Activated CD8-positive, alpha-beta T cell treated with anti-CD3 and anti-CD28 coated beads, Interleukin-2, amount 10 ng/mL, durations not matched to agents 7 days and 5 days (primary cell): Measurements from ENCODE around the gene TEX2. TPM values are rescaled to one million over a fixed set of nuclear protein-coding genes. Genes with fewer than 3 reads are reported as not detected.

ENCODE experiments used
- ATAC-seq: fragments of 150-1000 bp; cut with Tn5 transposase; one replicate; pipeline ENCODE4 v1.10.0; 2021; ENCODE audit warnings: moderate library complexity
- CTCF ChIA-PET: fragments of 350-600 bp; sonication (Branson Sonifier 250); formaldehyde crosslinking; loops from one replicate; lab custom pipeline; 2021; ENCODE audit warnings: antibody characterized with exemption; lab: Charles Lee
- POLR2A ChIA-PET: fragments of 350-600 bp; sonication (Branson Sonifier 250); formaldehyde crosslinking; loops from one replicate; lab custom pipeline; 2021; ENCODE audit warnings: antibody characterized with exemption; lab: Charles Lee
- DNase-seq: peaks from one replicate; pipeline ENCODE4 v3.0.0-alpha.2; 2020
- H3K27ac Mint-ChIP-seq: one replicate; pipeline ENCODE4 v1.8.0; 2021; ENCODE audit warnings: mild to moderate bottlenecking, mixed read lengths
- H3K27me3 Mint-ChIP-seq: one replicate; pipeline ENCODE4 v1.8.0; 2021; ENCODE audit warnings: low read depth, mixed read lengths
- H3K36me3 Mint-ChIP-seq: one replicate; pipeline ENCODE4 v1.8.0; 2021; ENCODE audit warnings: low read depth, mixed read lengths
- H3K4me1 Mint-ChIP-seq: one replicate; pipeline ENCODE4 v1.8.0; 2021; ENCODE audit warnings: low read depth, mixed read lengths
- H3K4me3 Mint-ChIP-seq: one replicate; pipeline ENCODE4 v1.8.0; 2021; ENCODE audit warnings: mild to moderate bottlenecking, mixed read lengths
- H3K9me3 Mint-ChIP-seq: one replicate; pipeline ENCODE4 v1.8.0; 2022; ENCODE audit warnings: mixed read lengths; ENCODE audit not compliant: insufficient read depth
- total RNA-seq, 2 experiments: library from RNA; stranded (reverse); gene quantifications; one replicate each; pipeline ENCODE4 v1.2.3, GENCODE V29; 2021

TEX2 gene
- total RNA-seq, 2 experiments from 2014 or later, result 16.1 to 16.2 TPM

DNA sequence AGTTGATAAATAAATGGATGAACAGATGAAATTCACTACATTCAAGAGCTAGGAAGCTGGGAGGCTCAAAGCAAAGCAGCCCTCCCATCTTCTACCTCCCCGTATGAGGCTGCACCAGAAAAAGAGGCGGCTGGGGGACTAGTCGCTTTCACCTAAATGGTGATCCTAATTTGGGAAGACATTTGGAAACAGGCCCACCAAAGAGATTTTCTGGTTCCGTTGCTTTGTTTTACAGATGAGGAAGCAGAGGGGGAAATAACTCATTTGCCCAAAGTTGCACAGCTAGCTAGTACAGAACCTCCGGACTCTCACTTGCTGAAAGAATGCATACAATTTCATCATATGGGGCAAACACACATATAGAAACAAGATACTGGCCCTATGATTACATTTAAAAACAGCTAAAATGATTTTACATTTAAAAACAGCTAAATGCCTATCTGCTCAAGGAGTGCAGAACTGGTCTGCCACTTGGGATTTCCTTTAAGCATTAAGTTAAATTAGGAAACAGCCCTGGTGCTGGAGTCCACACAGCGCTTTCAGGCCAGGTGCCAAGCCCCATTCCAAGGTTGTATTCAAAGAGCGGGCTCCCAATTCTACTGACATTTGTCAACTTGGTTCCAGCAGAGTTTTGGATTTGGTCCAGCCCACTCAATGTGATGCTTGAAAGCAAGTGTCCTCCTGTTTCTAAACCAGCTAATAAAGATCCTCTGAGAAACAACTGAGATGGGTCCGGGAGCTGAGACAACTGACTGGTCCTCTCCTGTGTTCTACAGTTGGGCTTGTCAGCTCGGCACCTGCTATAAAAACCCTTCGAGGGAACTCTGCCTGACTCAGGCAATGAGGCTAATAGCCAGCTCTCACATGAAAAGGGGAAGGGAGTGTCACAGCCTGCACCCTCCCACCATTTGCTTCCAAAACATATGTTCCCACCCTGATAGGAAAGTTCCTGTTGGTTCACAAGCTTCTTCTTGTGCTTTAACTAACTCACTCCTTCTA lies 144.8 kb downstream of the TEX2 start:
- ATAC-seq (no peak), DNase-seq (no peak)
- Mint-ChIP-seq H3K27me3 (no peaks in the 10 kb centered on the region), H3K4me1 (peaks cover 48% of the 10 kb centered on the region), H3K36me3 (peaks cover 23% of the 10 kb centered on the region), H3K9me3 (no peaks in the 10 kb centered on the region), H3K27ac (no peak overlapping the region), H3K4me3 (no peak overlapping the region)
- ChIA-PET CTCF (interaction anchor here (0.8 to 1.9 kb wide), 4 partner anchors 9 to 89 kb away, joined by 3 to 17 read pairs (median 6); partner anchors contain the start of gene ERN1), POLR2A (interaction anchor here (0.6 to 1.0 kb wide), 3 partner anchors 27 to 98 kb away, joined by 3 to 4 read pairs (median 4); partner anchors contain the start of gene ICAM2)

DNA sequence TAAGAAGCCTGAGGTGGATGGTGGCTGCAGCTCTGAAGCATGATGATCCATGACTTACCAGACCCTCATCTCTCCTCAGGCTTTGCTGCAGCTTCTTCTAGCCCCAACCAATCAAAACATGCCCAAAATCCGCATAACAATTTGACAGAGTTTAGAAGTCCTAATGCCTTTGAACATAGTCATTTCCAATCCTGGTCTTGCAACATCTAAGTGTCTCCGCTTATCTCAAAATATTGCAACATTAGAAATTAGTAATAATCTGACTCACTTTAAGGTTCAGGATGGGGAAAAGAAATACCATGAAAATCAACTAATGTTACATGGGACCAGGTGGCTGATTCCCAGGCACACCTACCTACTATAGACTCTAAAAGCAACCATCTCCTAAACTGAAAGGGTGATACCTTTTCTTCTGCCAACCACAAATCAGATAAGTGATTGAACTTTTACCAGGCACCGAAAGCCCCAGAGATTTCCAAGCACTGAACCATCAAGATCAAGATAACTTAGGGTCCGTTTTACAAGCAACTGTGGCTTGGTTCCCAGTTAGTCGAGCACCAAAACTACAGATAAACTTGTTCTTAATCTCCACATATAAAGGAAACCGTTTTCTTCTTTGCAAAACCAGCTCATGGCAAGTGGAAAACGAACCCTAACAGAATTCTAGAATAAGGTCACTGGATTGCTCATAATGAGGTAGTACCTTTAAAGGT lies 147.1 kb downstream of the TEX2 start:
- no peak for ATAC-seq
- peaks cover 31% of the 10 kb centered on the region for H3K4me1 Mint-ChIP-seq

DNA sequence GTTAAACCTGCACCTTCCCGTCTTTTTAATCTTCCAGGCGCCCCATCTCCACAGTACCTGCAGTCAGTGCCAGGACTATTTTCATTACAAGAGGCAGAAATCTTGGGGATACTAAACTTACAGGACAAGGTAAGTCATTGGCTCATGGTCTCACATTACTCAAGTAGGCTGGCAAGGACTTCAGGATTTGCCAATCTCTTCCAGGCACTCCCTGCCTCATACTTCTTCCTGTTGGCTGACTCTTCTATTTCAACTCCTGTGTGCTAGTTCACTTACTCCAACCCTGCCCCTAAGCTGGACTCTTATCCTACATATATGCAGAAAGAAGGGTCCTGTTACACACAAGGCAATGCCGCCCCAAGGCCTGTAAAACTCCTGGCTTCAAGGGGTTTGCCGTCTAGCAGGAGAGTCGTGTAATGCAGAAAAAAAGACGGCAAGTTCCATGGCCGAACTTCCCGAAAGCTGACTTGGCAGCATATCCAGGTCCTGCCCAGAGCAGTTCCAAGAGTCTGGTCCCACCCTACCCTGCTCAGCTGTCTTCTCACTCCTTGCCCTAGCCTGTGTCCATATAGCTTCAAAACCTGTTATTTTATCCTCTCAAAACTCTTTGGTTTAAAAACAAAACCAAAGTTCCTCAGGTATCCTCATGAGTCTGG lies 147.9 kb downstream of the TEX2 start:
- no peaks in the 10 kb centered on the region for H3K9me3 Mint-ChIP-seq
- DNase-seq, result no peak
- peaks cover 23% of the 10 kb centered on the region for H3K4me1 Mint-ChIP-seq
- peaks cover 11% of the 10 kb centered on the region for H3K36me3 Mint-ChIP-seq
- H3K27ac Mint-ChIP-seq, result no peak overlapping the region
- CTCF ChIA-PET, result interaction anchor here (0.6 to 2.3 kb wide), 5 partner anchors 20 to 225 kb away, joined by 3 to 9 read pairs (median 3); no protein-coding TSS in a partner anchor
- H3K4me3 Mint-ChIP-seq, result no peak overlapping the region
- no peak for ATAC-seq
- POLR2A ChIA-PET, result interaction anchor here (2.5 kb wide), 1 partner anchor 15 kb away, joined by 11 read pairs; the partner anchor contains the start of gene ERN1
- H3K27me3 Mint-ChIP-seq, result no peaks in the 10 kb centered on the region

More for the DNA sequence above, 147.1 kb downstream of the TEX2 start:
- DNase-seq, result no peak
- Mint-ChIP-seq H3K27ac (no peak overlapping the region), H3K9me3 (no peaks in the 10 kb centered on the region), H3K27me3 (no peaks in the 10 kb centered on the region), H3K36me3 (peaks cover 13% of the 10 kb centered on the region), H3K4me3 (no peak overlapping the region)
- ChIA-PET POLR2A (interaction anchor here (0.7 to 2.5 kb wide), 2 partner anchors 9 to 14 kb away, joined by 3 to 11 read pairs; partner anchors contain the start of gene ERN1), CTCF (interaction anchor here (1.0 to 2.3 kb wide), 5 partner anchors 12 to 90 kb away, joined by 3 to 9 read pairs (median 4); no protein-coding TSS in a partner anchor)

DNA sequence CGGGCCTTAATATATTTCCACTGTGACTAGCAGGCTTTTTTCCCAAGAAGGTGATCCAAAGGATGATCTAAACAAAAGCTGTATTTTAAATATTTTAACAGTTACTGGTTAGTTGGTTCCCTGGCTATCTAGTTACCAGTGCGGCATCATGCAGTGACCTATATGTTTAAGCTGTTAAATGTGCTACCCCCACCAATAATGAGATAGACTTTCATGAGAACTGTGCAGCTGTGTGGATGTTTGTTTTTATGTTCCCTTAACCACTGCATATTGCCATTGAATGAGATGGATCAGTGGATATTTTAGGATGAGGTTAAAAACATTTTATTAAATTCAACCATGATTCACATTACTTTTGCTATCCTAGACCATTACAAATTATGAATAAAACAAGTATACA lies 150.1 kb downstream of the TEX2 start:
- Mint-ChIP-seq H3K36me3 (peaks cover 11% of the 10 kb centered on the region), H3K4me3 (no peak overlapping the region), H3K4me1 (peaks cover 22% of the 10 kb centered on the region), H3K27ac (no peak overlapping the region), H3K27me3 (no peaks in the 10 kb centered on the region), H3K9me3 (no peaks in the 10 kb centered on the region)
- ATAC-seq, result no peak
- POLR2A ChIA-PET, result no interaction called here
- CTCF ChIA-PET, result interaction anchor here (1.1 to 2.8 kb wide), 6 partner anchors 8 to 88 kb away, joined by 3 to 8 read pairs (median 5); no protein-coding TSS in a partner anchor
- no peak for DNase-seq

DNA sequence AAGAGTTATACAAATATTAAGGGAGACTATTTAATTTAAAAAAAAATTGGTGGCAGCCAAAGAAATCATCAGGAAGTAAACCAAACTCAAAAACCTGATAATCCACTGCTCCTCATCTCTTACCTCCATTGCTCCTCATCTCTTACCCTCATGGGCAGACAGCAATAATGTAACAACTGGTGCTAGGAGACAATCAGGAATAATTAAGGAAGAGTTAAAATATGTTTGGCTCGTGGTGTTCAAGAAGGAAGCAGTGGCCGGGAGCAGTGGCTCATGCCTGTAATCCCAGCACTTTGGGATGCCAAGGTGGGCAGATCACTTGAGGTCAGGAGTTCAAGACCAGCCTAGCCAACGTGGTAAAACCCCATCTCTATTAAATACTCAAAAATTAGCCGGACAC lies 151.2 kb downstream of the TEX2 start:
- DNase-seq (no peak), ATAC-seq (no peak)
- Mint-ChIP-seq H3K27me3 (no peaks in the 10 kb centered on the region), H3K4me3 (no peak overlapping the region), H3K9me3 (no peaks in the 10 kb centered on the region), H3K4me1 (peaks cover 31% of the 10 kb centered on the region), H3K36me3 (peaks cover 6% of the 10 kb centered on the region), H3K27ac (no peak overlapping the region)
- CTCF ChIA-PET, result interaction anchor here (0.6 to 2.8 kb wide), 3 partner anchors 9 to 22 kb away, joined by 3 to 7 read pairs (median 5); no protein-coding TSS in a partner anchor
- POLR2A ChIA-PET, result no interaction called here

DNA sequence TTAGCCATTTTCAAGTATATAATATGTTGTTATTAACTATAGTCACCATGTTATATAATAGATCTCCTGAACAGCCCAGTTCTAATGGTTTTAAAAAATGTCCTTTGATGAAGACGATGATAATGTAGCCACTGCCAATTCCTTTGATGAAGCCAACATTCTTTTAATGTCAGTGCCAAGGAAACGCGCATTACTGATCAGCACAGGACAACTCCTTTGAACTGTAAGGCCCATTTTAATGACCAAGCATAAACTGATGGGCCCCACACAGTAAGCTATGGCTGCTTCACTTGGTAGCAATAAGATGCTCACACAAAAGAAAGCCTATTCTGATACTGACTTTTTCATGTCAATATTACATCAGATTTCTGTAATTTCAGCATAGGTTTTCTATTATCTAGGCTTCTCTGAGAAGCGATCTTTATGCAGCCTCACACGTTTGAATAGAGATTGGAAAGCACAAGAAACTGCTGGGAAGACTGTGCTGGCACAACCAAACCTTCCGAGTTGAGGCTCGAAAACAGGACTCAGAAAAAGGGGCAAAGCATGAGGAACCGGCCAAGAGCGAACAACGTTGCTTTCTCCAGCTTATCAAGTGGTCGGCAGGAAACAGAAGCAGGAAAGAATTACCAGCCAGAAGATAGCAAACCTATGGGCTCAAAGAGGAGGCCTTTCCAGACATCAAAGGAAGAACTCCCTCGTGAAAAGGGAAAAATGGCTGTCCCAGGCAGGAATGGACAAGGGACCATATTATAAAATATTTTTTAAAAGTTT lies 152.5 kb downstream of the TEX2 start:
- Mint-ChIP-seq H3K4me3 (no peak overlapping the region), H3K27me3 (no peaks in the 10 kb centered on the region), H3K9me3 (no peaks in the 10 kb centered on the region), H3K36me3 (no peaks in the 10 kb centered on the region), H3K4me1 (peaks cover 34% of the 10 kb centered on the region), H3K27ac (no peak overlapping the region)
- ChIA-PET CTCF (no interaction called here), POLR2A (interaction anchor here (0.7 kb wide), 1 partner anchor 18 kb away, joined by 4 read pairs; no protein-coding TSS in a partner anchor)
- no peak for DNase-seq
- no peak for ATAC-seq

DNA sequence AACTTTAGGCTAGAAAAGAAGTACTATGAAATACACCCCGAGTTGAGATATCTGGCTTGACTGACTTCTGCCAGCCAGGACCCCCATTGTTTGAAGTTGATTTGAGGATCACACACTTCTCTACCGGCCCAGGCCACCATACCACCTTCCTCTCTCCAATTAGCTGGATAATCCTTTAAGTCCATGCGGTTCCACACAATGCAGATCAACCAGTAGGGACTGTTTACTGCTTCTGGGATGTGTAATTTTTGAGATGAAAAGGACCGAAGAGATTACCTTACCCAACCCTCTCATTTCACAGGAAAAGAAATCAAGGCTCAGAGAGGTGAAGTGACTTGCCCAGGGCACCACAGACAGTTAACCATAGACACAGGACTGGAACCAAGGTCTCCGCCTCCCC lies 153.7 kb downstream of the TEX2 start:
- no peaks in the 10 kb centered on the region for H3K36me3 Mint-ChIP-seq
- H3K4me3 Mint-ChIP-seq, result no peak overlapping the region
- H3K27ac Mint-ChIP-seq, result no peak overlapping the region
- no peaks in the 10 kb centered on the region for H3K9me3 Mint-ChIP-seq
- ATAC-seq (no peak), DNase-seq (no peak)
- no peaks in the 10 kb centered on the region for H3K27me3 Mint-ChIP-seq
- ChIA-PET POLR2A (no interaction called here), CTCF (interaction anchor here (1.5 to 2.3 kb wide), 3 partner anchors 46 to 84 kb away, joined by 4 to 8 read pairs (median 4); no protein-coding TSS in a partner anchor)
- H3K4me1 Mint-ChIP-seq, result peaks cover 28% of the 10 kb centered on the region

DNA sequence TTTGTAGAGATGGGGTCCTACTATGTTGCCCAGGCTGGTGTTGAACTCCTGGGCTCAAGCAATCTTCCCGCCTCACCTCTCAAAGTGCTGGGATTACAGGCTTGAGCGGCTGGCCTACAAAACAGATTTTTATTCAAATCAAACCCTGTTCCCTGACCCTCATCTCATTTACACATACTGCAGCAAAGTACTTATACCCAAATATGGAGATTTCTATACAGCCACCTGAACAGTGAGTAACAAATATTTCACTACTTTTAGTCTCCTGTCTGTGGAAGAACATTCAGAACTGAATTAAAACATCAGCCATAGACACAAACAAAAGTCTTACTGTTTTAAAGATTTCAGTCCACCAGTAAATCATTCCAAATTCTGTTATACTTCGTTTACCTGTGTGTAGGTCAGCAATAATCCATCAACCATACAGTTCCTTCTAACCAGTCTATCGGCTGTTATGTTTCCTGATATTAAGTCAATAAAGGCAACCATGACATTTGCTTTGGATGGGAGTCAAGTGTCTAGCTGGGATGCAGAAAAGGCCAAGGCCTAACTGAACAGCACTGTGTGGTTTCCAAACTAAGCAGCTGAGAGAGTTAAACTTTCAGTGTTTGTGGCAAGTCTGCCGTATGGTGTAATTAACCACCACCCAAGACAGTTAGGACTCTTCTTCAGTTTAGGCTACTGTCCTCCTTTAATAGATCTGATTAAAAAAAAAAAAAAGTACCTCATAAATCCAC lies 155.4 kb downstream of the TEX2 start:
- DNase-seq (no peak), ATAC-seq (no peak)
- Mint-ChIP-seq H3K4me3 (no peak overlapping the region), H3K9me3 (no peaks in the 10 kb centered on the region), H3K27ac (peak overlapping the region; percentile 41), H3K36me3 (peaks cover 5% of the 10 kb centered on the region), H3K27me3 (no peaks in the 10 kb centered on the region), H3K4me1 (peaks cover 44% of the 10 kb centered on the region)
- CTCF ChIA-PET, result interaction anchor here (0.7 to 2.3 kb wide), 7 partner anchors 13 to 82 kb away, joined by 3 to 11 read pairs (median 4); no protein-coding TSS in a partner anchor
- POLR2A ChIA-PET, result no interaction called here

DNA sequence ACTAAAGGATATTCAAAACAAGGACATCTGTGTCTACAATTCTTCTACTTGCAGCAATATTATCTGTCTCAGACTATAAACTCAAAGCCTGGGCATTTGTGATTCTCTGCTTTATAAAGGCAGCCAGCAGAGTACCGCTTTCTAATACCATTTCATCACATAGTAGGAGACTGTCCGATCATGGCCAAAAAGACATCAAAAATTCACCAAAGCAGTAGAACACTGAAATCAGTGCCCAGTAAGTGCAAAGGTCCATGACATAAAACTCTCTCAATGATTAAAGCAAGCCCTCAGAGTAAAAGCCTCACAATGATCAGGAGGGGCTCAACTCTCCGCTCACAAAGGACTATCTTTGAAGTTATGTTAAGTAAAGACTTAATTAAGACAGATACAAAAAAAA lies 156.1 kb downstream of the TEX2 start:
- DNase-seq, result no peak
- Mint-ChIP-seq H3K4me3 (no peak overlapping the region), H3K9me3 (no peaks in the 10 kb centered on the region), H3K27ac (peak overlapping the region; percentile 66), H3K27me3 (no peaks in the 10 kb centered on the region), H3K36me3 (peaks cover 8% of the 10 kb centered on the region), H3K4me1 (peaks cover 49% of the 10 kb centered on the region)
- ChIA-PET CTCF (interaction anchor here (0.7 to 1.2 kb wide), 3 partner anchors 15 to 27 kb away, joined by 3 to 7 read pairs (median 4); no protein-coding TSS in a partner anchor), POLR2A (interaction anchor here (0.6 to 1.4 kb wide), 3 partner anchors 23 to 408 kb away, joined by 3 to 4 read pairs (median 3); partner anchors contain the start of gene ERN1)
- ATAC-seq, result no peak
